Naive B cell (primary cell): ENCODE data around the gene NECAB2. TPM values are rescaled to one million over a fixed set of nuclear protein-coding genes. Genes with fewer than 3 reads are reported as not detected.
A peak's percentile ranks its signal among the peaks of the same experiment; 100 is the strongest.

ENCODE experiments used
- ATAC-seq, 2 donors: fragments of 150-1000 bp; cut with Tn5 transposase; 2 replicates each; pipeline ENCODE4 v1.10.0; 2021; ENCODE audit warnings: low read depth in 2 of 2, mild to moderate bottlenecking in 2 of 2, moderate library complexity in 2 of 2
- DNase-seq: peaks from one replicate; pipeline ENCODE4 v3.0.0; 2022
- H3K27ac Mint-ChIP-seq, 6 donors: one replicate each; pipeline ENCODE4 v1.8.0; 2020 to 2022; ENCODE audit warnings: mild to moderate bottlenecking in 6 of 6, mixed read lengths in 6 of 6, moderate library complexity in 5 of 6, inconsistent platforms in 2 of 6
- H3K27me3 Mint-ChIP-seq, 3 donors: one replicate each; pipeline ENCODE4 v1.8.0; 2021 to 2022; ENCODE audit warnings: mixed read lengths in 3 of 3, mild to moderate bottlenecking in 1 of 3
- H3K36me3 Mint-ChIP-seq, 2 donors: one replicate each; pipeline ENCODE4 v1.8.0; 2020 to 2022; ENCODE audit warnings: mixed read lengths in 2 of 2, inconsistent platforms in 1 of 2, mild to moderate bottlenecking in 1 of 2
- H3K4me1 Mint-ChIP-seq, 3 donors: one replicate each; pipeline ENCODE4 v1.8.0; 2020 to 2022; ENCODE audit warnings: mixed read lengths in 3 of 3, inconsistent platforms in 1 of 3, mild to moderate bottlenecking in 1 of 3, moderate library complexity in 1 of 3
- H3K4me3 Mint-ChIP-seq, 8 donors: one replicate each; pipeline ENCODE4 v1.8.0; 2020 to 2022; ENCODE audit warnings: mild to moderate bottlenecking in 8 of 8, mixed read lengths in 8 of 8, moderate library complexity in 8 of 8, inconsistent platforms in 2 of 8
- H3K9me3 Mint-ChIP-seq, 7 donors: one replicate each; pipeline ENCODE4 v1.8.0; 2020 to 2022; ENCODE audit warnings: mixed read lengths in 7 of 7, mild to moderate bottlenecking in 5 of 7, inconsistent platforms in 2 of 7, moderate library complexity in 1 of 7
- polyA plus RNA-seq, 6 donors: library from polyadenylated mRNA; unstranded; fragments of 300-500 nt; fragmentation: Illumina TruSeq; gene quantifications; one replicate each; pipeline ENCODE4 v1.2.3, GENCODE V29; 2021; ENCODE audit warnings: low read depth in 6 of 6

Gene NECAB2
- polyA plus RNA-seq, 6 donors from 2014 or later, result not detected

DNA sequence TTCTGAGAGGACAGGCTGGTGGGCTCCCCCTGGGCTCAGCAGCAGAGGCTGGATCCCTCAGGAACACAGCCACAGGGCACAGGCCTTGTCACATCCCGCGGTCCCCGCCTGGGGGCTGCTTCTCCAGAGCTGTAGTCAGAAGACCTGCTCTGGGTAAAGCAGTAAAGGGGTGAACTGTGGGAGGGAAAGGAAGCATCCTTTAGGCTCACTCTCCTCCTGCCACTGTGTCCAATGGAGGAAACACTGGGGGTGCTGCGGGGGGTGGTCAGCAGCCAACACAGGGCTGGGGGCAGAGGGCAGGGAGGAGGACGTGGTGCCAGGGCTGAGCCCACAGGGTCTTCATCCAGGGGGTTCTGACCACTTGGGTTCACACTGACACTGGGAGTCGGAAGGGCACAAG is 79.6 kb downstream of the NECAB2 start:
- H3K4me3 Mint-ChIP-seq, result no peak overlapping the region
- ATAC-seq (no peak), DNase-seq (no peak)
- peaks cover 6 to 23% (median 20%) of the 10 kb centered on the region in 3 donors for H3K27me3 Mint-ChIP-seq
- no peaks in the 10 kb centered on the region for H3K4me1 Mint-ChIP-seq
- H3K36me3 Mint-ChIP-seq, result peaks cover 4% of the 10 kb centered on the region in 2 donors
- peak overlapping the region in 1 of 6 donors; percentile 20 for H3K27ac Mint-ChIP-seq
- no peaks in the 10 kb centered on the region for H3K9me3 Mint-ChIP-seq

DNA sequence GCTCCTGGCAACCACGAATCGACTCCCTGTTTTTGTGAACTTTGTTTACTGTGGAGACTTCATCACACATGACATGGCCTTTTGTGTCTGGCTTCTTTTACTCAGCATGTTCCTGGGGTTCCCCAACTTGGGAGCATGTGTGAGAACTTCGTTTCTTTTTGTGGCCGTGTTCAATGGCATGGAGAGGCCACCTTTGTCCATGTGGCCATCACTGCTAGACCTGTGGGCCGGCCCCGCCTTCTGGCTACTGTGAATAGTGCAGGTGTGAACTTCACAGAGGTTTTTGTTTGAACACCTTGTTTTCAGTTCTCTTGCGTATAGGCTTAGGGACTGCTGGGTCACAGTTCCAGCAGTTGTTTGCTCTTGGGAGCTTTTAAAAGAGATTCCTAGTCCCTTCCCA is 80.2 kb downstream of the NECAB2 start:
- Mint-ChIP-seq H3K9me3 (no peaks in the 10 kb centered on the region), H3K27me3 (peaks cover 6 to 18% (median 14%) of the 10 kb centered on the region in 3 donors), H3K4me3 (no peak overlapping the region), H3K4me1 (no peaks in the 10 kb centered on the region), H3K36me3 (peaks cover 9 to 11% of the 10 kb centered on the region in 2 donors), H3K27ac (peak overlapping the region in 1 of 6 donors; percentile 24)
- DNase-seq, result no peak
- ATAC-seq, result no peak

DNA sequence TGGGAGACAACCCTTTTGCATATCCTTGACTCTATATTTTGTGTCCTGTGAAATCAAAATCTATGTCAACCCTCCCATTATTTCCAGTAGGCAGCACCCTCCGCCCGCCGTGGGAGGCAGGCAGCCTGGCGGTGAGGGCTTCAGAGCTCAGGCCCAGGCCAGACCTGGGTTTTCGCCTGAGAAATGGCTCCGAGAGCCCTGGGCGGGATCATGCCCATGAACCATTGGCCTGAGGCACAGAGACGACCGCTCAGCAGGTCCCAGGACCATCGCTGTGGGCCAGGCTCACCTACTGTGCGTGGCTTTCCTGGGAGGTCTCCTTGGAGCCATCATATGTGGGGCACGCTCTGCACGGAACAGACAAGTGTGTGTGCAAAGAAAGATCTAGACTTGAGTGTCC is 80.8 kb downstream of the NECAB2 start:
- Mint-ChIP-seq H3K4me1 (no peaks in the 10 kb centered on the region), H3K27me3 (peaks cover 5 to 14% (median 10%) of the 10 kb centered on the region in 3 donors), H3K36me3 (peaks cover 14 to 15% of the 10 kb centered on the region in 2 donors), H3K9me3 (no peaks in the 10 kb centered on the region), H3K4me3 (no peak overlapping the region), H3K27ac (no peak overlapping the region)
- no peak for ATAC-seq
- no peak for DNase-seq

GRCh38 chr16:84049403-84050060 is 81.5 kb downstream of the NECAB2 start:
- Mint-ChIP-seq H3K4me1 (no peaks in the 10 kb centered on the region), H3K27ac (no peak overlapping the region), H3K9me3 (no peaks in the 10 kb centered on the region), H3K36me3 (peaks cover 18 to 20% of the 10 kb centered on the region in 2 donors), H3K27me3 (peaks cover 0 to 8% (median 4%) of the 10 kb centered on the region in 3 donors), H3K4me3 (no peak overlapping the region)
- DNase-seq, result no peak
- ATAC-seq, result no peak

DNA sequence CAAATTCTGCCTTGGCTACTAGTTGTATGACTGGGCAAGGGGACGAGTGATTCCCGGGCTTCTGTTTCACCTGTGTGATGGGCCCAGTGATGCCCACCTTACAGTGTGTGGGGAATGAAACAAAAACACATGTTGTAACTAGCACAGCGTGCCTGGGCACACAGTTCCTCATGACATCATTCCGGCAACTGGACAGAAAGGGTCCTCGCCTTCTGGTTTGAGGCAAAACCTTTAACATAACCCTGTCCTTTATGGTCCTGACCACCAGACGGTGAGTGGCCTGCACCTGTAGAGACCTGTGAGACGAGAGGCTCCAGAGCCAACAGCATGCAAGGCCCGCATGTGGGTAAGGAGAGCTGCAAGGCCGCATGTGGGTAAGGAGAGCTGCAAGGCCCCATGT is 82.3 kb downstream of the NECAB2 start:
- Mint-ChIP-seq H3K27ac (no peak overlapping the region), H3K9me3 (no peaks in the 10 kb centered on the region), H3K27me3 (no peaks in the 10 kb centered on the region), H3K4me3 (no peak overlapping the region), H3K4me1 (no peaks in the 10 kb centered on the region), H3K36me3 (peaks cover 18 to 20% of the 10 kb centered on the region in 2 donors)
- no peak for DNase-seq
- no peak for ATAC-seq

DNA sequence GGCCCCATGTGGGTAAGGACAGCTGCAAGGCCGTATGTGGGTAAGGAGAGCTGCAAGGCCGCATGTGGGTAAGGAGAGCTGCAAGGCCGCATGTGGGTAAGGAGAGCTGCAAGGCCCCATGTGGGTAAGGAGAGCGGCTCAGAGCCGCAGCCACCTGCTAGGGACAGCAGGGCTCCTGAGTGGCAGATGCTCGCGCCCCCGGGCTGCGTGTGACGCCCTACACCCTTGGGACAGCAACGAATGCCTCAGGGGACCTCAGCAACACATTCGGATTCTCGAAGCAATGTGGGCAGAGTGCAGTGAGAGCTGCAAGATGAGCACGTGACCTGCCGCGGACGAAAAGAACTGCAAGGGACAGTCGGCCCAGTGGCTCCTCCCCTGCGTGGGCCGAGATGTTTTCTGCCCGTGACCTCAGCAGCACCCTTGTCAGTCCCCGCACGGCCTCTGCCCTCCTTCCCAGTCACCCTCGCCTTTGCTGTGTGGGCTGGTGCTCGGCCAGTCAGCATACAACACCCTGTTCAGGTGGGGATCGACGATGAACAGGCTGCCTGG is 84.1 kb downstream of the NECAB2 start:
- Mint-ChIP-seq H3K4me3 (no peak overlapping the region), H3K4me1 (no peaks in the 10 kb centered on the region), H3K27ac (no peak overlapping the region), H3K36me3 (peaks cover 18 to 35% of the 10 kb centered on the region in 2 donors), H3K9me3 (no peaks in the 10 kb centered on the region), H3K27me3 (no peaks in the 10 kb centered on the region)
- ATAC-seq (no peak), DNase-seq (no peak)

Other genes with a start within 250 kb of the NECAB2 start
- gene HSBP1, start 160.3 kb upstream of the NECAB2 start, polyA plus RNA-seq, result 10 to 100 TPM; 33.1 to 42.8 (median 39.9) TPM
- gene MLYCD, start 69.1 kb upstream of the NECAB2 start, polyA plus RNA-seq, result 1 to 10 TPM in 4 of 6 donors, under 1 TPM in 2; 0.15 to 2.4 (median 1.6) TPM
- gene OSGIN1, start 15.0 kb upstream of the NECAB2 start, polyA plus RNA-seq, result under 1 TPM in 3 of 6 donors, not detected in 3; 0.20 to 0.85 (median 0.24) TPM
- not detected for gene SLC38A8, start 74.6 kb downstream of the NECAB2 start, polyA plus RNA-seq
- 10 to 100 TPM; 37.6 to 56.5 (median 48.8) TPM for gene MBTPS1, start 148.7 kb downstream of the NECAB2 start, polyA plus RNA-seq
- gene HSDL1, start 176.9 kb downstream of the NECAB2 start, polyA plus RNA-seq, result 10 to 100 TPM in 5 of 6 donors, 1 to 10 TPM in 1; 3.5 to 15.5 (median 13.7) TPM
- under 1 TPM in 1 of 6 donors, not detected in 5; 0.43 TPM for gene DNAAF1, start 177.1 kb downstream of the NECAB2 start, polyA plus RNA-seq
- gene TAF1C, start 218.8 kb downstream of the NECAB2 start, polyA plus RNA-seq, result 10 to 100 TPM in 1 of 6 donors, 1 to 10 TPM in 5; 4.8 to 11.6 (median 7.3) TPM
- under 1 TPM in 1 of 6 donors, not detected in 5; 0.17 TPM for gene ADAD2, start 222.9 kb downstream of the NECAB2 start, polyA plus RNA-seq